GM12875 (cell line): ENCODE data around the gene DEDD2.

ENCODE experiments used
- H3K4me3 ChIP-seq: one replicate; pipeline ENCODE4 v1.5.1; 2011; ENCODE audit warnings: low read depth, low read length, control low read depth
- CTCF ChIP-seq: IDR thresholded peaks from 2 replicates; pipeline ENCODE4 v1.5.1; 2011; ENCODE audit warnings: low read depth, mild to moderate bottlenecking, control low read depth, inconsistent platforms, low read length, moderate library complexity, borderline replicate concordance; ENCODE audit not compliant: insufficient read depth

Gene DEDD2

GRCh38 chr19:42174188-42174587, 43.3 kb downstream of the DEDD2 start:
- no peak for TF ChIP-seq CTCF
- no peak overlapping the region for H3K4me3 ChIP-seq

DNA sequence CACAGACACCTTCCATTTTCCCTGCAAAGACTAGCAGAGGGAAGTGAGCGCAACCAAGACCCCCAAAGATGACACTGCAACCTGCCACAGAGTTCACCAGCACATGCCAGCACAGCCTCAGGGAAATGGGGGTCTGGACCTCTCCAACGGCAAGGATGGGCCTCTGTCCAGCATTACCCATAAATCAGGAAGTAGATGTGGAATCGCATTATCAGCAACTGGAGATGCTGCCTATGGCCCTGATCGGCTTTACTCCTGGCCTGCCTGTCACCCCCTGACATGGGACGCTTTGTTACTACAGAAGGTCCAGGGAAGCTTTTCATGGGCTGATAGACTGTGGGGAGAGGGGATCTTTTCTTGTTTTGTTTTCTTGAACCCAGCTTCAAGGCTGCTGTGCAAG, 43.8 kb downstream of the DEDD2 start:
- H3K4me3 ChIP-seq: no peak overlapping the region
- no peak for TF ChIP-seq CTCF

- TF ChIP-seq CTCF: no peak
- H3K4me3 ChIP-seq: no peak overlapping the region
Measured at GRCh38 chr19:42172261-42172660, 45.2 kb downstream of the DEDD2 start.

GRCh38 chr19:42170715-42171114, 46.8 kb downstream of the DEDD2 start:
- no peak overlapping the region for H3K4me3 ChIP-seq
- TF ChIP-seq CTCF: no peak

DNA sequence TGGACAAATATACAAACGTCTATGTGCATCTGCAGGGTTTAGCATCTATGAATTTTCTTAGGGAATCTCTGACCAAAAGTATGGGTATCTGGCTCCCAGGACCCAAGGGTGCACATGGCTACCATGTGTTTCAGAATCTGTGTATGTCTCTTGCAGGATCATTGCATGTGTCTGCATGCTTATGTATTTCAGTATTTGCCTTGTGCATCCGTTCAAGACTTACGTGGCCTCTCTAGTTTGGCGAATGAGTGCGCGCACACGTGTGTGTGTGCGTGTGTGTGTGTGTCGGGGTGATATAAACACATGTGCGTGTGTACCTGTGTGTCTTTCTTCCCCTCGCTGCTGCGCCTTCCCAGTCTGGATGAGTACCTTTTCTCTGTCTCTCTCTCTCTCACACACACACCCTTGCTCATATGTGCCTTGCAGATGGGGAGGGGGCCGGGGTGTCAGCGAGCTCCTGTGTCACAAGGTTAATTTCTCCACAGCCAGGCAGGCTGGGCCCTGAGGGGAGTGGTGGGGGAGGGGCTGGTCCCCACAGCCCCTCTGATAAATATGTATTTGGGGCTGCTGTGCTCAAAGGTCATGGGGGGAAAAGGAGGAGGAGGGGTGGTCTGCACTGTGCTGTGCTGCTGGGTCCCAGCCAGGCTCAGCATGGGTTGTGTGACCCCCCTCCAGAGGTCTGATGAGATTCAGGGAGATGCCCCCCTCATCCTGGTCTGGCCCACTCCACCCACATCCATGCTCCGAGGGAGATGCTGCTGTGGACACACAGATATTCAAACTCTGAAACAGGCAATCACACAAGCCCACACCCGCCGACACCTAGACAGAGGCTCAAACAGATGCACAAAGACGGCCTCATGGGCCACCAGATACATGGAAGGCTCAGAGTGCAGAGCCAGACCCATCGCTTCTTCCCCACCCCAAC, 47.7 kb downstream of the DEDD2 start:
- TF ChIP-seq CTCF: no peak

DNA sequence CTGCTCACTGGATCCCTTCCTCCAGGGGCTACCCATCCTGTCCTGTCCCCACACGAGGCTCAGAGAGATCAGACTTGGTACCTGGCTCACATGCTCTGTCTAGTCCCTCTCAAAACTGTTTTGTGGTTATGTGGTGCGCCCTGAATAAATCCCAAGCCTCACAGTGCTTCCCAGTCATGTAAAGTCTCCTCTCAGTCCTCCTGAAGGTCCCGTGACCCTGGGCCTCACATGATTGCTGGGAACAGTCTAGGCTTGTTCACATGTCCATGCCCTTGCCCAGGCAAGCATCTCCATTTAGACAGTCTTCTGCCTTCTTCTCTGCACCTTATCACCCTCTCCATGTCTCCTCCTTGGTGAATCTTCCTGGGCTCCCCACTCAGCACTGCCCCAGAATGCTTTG, 49.3 kb downstream of the DEDD2 start:
- TF ChIP-seq CTCF: no peak
- H3K4me3 ChIP-seq: no peak overlapping the region

More for the DNA sequence above, 47.7 kb downstream of the DEDD2 start:
- no peak overlapping the region for H3K4me3 ChIP-seq

DNA sequence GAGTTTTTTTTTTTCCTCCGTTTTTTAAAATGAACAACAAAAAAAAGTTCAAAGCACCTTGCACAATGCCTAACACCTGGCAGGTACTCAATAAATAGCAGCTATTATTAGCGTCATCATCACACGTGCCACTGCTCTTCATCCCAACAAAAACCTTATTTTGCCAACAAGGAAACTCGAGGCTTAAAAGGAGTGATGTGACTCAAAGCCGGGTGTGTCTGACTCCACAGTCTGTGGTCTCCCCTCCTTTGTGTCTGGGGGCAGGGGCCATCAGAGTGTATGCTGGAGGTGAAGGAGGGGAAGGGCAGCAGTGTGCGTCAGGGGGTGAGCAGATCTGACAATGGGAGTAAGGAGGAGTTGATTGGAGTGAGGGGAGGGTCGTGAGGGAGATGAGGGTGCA, 51.2 kb downstream of the DEDD2 start:
- TF ChIP-seq CTCF: no peak
- H3K4me3 ChIP-seq: no peak overlapping the region
